Kidney (tissue), 14 donors: ENCODE measurements around the gene FTCD. TPM values are rescaled to one million over a fixed set of nuclear protein-coding genes. Genes with fewer than 3 reads are reported as not detected.

Source experiments
- DNase-seq, 5 donors: peaks; one replicate each; pipeline ENCODE4 v3.0.0-alpha.2; 2013 to 2020
- FAIRE-seq: peaks from 2 replicates; lab custom pipeline; 2012; peaks lifted over from hg19 to GRCh38; lab: Jason Lieb, UNC
- H3K27ac ChIP-seq, 2 donors: one replicate each; pipeline ENCODE4 v1.7.0; 2013; ENCODE audit warnings: low read depth in 2 of 2, low read length in 2 of 2, inconsistent platforms in 1 of 2
- H3K27me3 ChIP-seq: one replicate; pipeline ENCODE4 v1.7.1; 2013; ENCODE audit warnings: low read length, inconsistent platforms; ENCODE audit not compliant: control insufficient read depth, insufficient read depth
- H3K36me3 ChIP-seq, 3 donors: one replicate each; pipeline versions ENCODE4 v1.7.0 to v1.7.1; 2013; ENCODE audit warnings: low read length in 3 of 3, control low read depth in 1 of 3, inconsistent platforms in 1 of 3; ENCODE audit not compliant: insufficient read depth in 3 of 3, control insufficient read depth in 2 of 3
- H3K4me1 ChIP-seq, 3 donors: one replicate each; pipeline versions ENCODE4 v1.7.0 to v1.7.1; 2013; ENCODE audit warnings: low read length in 3 of 3, inconsistent platforms in 1 of 3, low read depth in 1 of 3; ENCODE audit not compliant: control insufficient read depth in 2 of 3, insufficient read depth in 2 of 3
- H3K4me3 ChIP-seq, 3 donors: one replicate each; pipeline versions ENCODE4 v1.7.0 to v1.8.1; 2013; ENCODE audit warnings: low read length in 3 of 3, control low read depth in 1 of 3, inconsistent platforms in 1 of 3
- H3K9ac ChIP-seq, 3 donors: one replicate each; pipeline versions ENCODE4 v1.7.0 to v1.7.1; 2013; ENCODE audit warnings: low read length in 3 of 3, control low read depth in 1 of 3, inconsistent platforms in 1 of 3
- H3K9me3 ChIP-seq, 3 donors: one replicate each; pipeline versions ENCODE4 v1.7.0 to v1.7.1; 2013; ENCODE audit warnings: low read length in 3 of 3, control low read depth in 1 of 3, inconsistent platforms in 1 of 3; ENCODE audit not compliant: control insufficient read depth in 2 of 3, insufficient read depth in 1 of 3
- intact Hi-C: fragments of 100-400 bp; cut with DNase I; formaldehyde crosslinking; loops from one replicate; pipeline ENCODE4 v1.11.1; 2022
- polyA plus RNA-seq: library from polyadenylated mRNA; stranded (reverse); fragments of 350-450 nt; fragmentation: Illumina TruSeq; extraction: RNeasy Lipid Tissue Mini Kit (QIAGEN cat#74804); gene quantifications from one replicate; pipeline ENCODE4 v1.2.3, GENCODE V29; 2014; ENCODE audit warnings: low read depth, low replicate concordance; ENCODE audit not compliant: insufficient read depth
- total RNA-seq: library from RNA; stranded (reverse); fragmentation: NEBNext Ultra II Directional; extraction: Animal tissue kit (Norgen Biotek cat#: 25700); gene quantifications from one replicate; pipeline ENCODE4 v1.2.1, GENCODE V29; 2021
- TF ChIP-seq, protein P1 (sequence below): IDR thresholded peaks from 3 replicates; pipeline ENCODE4 v1.5.1; 2012; ENCODE audit warnings: mild to moderate bottlenecking, moderate library complexity, borderline replicate concordance; ENCODE audit not compliant: insufficient read depth; ENCODE audit errors: extremely low read depth
- donor health status: control.
- donor health status: control.
- donor health status: control.
- donor health status: control.
- donor health status: control.
- donor health status: DM: yes; HTN: yes; CAD: no.
- donor health status: Normal renal cell carcinoma (clear cell type).

The FTCD gene
- total and polyA plus RNA-seq, 2 donors from 2014 or later, result 51.6 to 273 TPM

DNA sequence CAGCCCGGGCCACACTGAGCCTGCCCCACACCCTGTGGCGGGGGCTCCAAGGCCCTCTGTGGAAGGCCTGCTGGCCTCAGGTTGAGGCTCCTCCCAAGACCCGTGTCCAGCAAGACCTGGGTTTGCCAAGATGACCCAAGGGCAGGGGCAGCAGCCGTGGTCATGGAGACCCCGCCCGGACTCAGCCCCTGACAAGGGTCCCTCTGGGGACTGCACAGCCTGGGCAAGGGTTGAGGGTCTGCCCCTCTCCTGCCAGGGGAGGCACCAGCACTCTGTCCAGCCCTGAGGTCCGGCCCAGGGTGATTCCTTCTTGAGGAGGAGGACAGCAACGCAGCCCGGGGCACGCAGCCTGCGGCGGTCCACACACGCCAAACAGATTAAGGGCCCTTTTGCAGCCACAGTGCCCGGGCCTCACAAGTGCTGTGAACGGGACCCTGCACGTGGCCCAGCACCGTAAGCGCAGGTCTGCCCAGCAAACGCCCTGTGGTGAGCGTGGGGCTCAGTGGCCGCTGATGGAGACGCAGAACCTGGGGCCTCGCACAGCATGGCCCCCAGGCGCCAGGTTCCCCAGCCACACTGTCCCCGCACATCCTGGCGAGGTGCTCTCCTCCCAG is 25.5 kb upstream of the FTCD start:
- TF ChIP-seq, protein P1, sequence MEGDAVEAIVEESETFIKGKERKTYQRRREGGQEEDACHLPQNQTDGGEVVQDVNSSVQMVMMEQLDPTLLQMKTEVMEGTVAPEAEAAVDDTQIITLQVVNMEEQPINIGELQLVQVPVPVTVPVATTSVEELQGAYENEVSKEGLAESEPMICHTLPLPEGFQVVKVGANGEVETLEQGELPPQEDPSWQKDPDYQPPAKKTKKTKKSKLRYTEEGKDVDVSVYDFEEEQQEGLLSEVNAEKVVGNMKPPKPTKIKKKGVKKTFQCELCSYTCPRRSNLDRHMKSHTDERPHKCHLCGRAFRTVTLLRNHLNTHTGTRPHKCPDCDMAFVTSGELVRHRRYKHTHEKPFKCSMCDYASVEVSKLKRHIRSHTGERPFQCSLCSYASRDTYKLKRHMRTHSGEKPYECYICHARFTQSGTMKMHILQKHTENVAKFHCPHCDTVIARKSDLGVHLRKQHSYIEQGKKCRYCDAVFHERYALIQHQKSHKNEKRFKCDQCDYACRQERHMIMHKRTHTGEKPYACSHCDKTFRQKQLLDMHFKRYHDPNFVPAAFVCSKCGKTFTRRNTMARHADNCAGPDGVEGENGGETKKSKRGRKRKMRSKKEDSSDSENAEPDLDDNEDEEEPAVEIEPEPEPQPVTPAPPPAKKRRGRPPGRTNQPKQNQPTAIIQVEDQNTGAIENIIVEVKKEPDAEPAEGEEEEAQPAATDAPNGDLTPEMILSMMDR, result no peak
- intact Hi-C loops, result no loop called here
- no peaks in the 10 kb centered on the region for H3K36me3 ChIP-seq
- H3K4me3 ChIP-seq, result no peak overlapping the region
- FAIRE-seq (no peak), DNase-seq (peak in 2 of 5 donors; percentile 47 to 70)
- H3K27ac ChIP-seq, result no peak overlapping the region
- H3K9ac ChIP-seq, result no peak overlapping the region
- H3K9me3 ChIP-seq, result no peaks in the 10 kb centered on the region
- H3K4me1 ChIP-seq, result no peaks in the 10 kb centered on the region
- no peaks in the 10 kb centered on the region for H3K27me3 ChIP-seq

DNA sequence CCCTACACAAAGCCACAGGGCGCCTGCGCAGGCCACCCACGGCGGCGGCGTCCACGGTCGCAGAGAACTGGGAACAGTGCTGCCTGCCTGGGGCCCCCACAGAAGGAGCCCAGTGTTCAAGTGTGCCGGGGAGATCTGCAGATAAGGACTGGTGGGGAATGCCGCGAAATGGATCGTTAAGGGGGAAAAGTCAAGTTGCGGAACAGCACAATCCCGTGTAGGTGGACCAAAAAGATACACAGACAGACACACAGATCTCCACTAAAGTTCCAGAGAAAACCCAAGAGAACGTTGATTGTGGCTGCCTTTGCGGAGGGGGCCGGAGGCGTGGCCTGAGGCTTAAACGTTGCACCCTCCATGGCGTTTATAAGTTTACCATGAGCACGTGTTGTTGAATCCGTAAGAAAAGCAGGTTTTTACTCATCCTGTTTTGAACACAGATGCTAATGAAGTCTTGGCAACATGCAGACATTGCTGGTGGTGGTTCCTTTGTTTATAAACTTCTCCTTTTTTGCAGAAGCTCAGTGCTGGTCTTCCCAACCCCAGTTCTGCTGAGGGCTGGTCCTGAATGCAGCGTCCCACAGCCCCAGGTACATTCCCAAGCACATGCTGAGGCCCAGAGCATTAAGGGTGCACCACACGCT is 24.8 kb upstream of the FTCD start:
- no peak overlapping the region for H3K27ac ChIP-seq
- no peak overlapping the region for H3K9ac ChIP-seq
- no peaks in the 10 kb centered on the region for H3K4me1 ChIP-seq
- H3K9me3 ChIP-seq, result no peaks in the 10 kb centered on the region
- no peak for DNase-seq
- no peaks in the 10 kb centered on the region for H3K36me3 ChIP-seq
- intact Hi-C loops, result no loop called here
- H3K27me3 ChIP-seq, result no peaks in the 10 kb centered on the region
- TF ChIP-seq, protein P1, result no peak
- no peak for FAIRE-seq
- H3K4me3 ChIP-seq, result no peak overlapping the region

DNA sequence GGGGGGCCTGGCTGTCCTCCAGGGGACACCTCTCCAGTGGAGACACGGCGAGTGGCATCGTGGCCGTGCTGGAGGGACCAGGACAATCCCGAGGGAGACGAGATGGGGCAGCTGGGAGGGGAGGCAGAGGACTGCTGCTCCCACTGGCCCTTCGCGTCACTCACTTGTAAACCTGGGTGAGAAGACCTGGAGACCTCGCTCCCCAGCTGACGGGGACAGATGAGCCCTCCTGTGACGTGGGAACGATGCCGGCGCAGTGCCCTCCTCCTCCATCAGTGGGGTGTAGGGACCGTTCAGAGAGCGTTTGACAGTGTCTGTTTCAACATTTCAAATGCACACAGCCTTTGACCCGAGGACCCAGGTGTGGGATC is 24.3 kb upstream of the FTCD start:
- Histone ChIP-seq H3K36me3 (no peaks in the 10 kb centered on the region), H3K9me3 (no peaks in the 10 kb centered on the region), H3K4me1 (no peaks in the 10 kb centered on the region), H3K27ac (no peak overlapping the region), H3K4me3 (no peak overlapping the region), H3K27me3 (no peaks in the 10 kb centered on the region), H3K9ac (no peak overlapping the region)
- FAIRE-seq, result no peak
- intact Hi-C loops, result no loop called here
- TF ChIP-seq, protein P1, result no peak
- peak in 1 of 5 donors; percentile 46 for DNase-seq
